ENCODE measurements around the gene IL1RAPL1.

Gene IL1RAPL1

DNA sequence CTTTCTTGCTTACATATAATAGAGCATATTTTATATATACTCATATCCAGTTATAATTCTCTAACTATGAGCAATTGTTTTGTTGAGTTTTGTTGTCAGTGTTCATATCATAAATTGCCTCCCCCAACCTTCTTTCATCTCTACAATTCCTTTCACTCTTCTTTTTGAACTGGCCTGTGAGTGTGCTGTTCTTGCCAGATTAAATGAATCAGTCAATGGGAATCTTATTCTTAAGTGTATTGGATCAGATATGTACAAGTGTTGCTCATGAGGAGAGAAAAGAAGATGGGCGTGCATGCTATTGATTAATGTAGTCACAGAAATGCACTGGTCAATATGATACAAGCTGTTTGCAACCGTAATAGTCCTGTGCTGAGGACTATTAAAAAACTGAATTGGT lies 900.0 kb downstream of the IL1RAPL1 start:
- no peak for DNase-seq (ENCODE audit: low read depth)
- H3K4me3 ChIP-seq (ENCODE audit: low read depth, low read length), result no peak overlapping the region
- TF ChIP-seq, protein P1, sequence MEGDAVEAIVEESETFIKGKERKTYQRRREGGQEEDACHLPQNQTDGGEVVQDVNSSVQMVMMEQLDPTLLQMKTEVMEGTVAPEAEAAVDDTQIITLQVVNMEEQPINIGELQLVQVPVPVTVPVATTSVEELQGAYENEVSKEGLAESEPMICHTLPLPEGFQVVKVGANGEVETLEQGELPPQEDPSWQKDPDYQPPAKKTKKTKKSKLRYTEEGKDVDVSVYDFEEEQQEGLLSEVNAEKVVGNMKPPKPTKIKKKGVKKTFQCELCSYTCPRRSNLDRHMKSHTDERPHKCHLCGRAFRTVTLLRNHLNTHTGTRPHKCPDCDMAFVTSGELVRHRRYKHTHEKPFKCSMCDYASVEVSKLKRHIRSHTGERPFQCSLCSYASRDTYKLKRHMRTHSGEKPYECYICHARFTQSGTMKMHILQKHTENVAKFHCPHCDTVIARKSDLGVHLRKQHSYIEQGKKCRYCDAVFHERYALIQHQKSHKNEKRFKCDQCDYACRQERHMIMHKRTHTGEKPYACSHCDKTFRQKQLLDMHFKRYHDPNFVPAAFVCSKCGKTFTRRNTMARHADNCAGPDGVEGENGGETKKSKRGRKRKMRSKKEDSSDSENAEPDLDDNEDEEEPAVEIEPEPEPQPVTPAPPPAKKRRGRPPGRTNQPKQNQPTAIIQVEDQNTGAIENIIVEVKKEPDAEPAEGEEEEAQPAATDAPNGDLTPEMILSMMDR (IDR thresholded peaks at IDR 0.05; ENCODE audit: low read depth, low read length, missing control alignments), result no peak

DNA sequence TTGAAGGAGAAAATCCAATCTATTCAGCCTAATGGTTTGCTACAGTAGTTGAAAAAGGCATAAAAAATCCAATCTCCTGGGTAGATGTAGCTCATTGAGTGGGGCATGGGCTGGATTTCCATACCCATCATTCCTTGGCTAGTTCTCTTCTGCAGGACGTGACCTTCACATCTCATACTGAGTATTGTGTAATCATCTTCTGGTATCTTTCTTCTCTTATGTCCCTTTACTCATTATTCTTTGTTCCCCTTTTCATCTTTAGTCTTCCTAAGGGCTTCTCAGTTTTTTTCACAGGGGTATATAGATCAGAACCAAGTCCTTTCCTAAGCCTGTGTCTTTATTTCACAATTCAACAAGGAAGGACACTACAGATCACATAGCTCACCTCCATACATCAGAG lies 900.5 kb downstream of the IL1RAPL1 start:
- TF ChIP-seq, protein P1 (IDR thresholded peaks at IDR 0.05; ENCODE audit: low read depth, low read length, missing control alignments), result no peak

DNA sequence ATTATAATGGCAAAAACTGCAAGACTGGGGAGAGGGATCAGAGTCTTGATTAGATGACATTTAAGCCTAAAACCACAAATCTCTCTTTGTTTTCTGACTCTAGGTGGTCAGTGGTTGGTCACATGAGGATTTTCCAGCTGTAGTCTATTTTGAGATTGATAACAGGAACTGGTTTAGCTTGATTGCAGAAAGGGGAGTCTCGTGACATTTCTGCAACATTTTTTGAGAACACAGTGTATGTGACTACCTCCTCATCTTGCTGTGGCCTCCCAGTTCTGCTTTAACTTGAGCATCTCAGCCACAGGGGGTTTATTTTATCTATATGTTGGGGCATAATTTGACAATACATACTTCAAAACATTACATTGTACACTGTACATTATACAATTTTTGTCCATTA lies 901.7 kb downstream of the IL1RAPL1 start:
- TF ChIP-seq, protein P1 (IDR thresholded peaks at IDR 0.05; ENCODE audit: low read depth, low read length, missing control alignments), result no peak
- H3K4me3 ChIP-seq (ENCODE audit: low read depth, low read length), result no peak overlapping the region
- no peak for DNase-seq (ENCODE audit: low read depth)

More for the DNA sequence above, 900.5 kb downstream of the IL1RAPL1 start:
- DNase-seq (ENCODE audit: low read depth), result no peak
- H3K4me3 ChIP-seq (ENCODE audit: low read depth, low read length), result no peak overlapping the region

DNA sequence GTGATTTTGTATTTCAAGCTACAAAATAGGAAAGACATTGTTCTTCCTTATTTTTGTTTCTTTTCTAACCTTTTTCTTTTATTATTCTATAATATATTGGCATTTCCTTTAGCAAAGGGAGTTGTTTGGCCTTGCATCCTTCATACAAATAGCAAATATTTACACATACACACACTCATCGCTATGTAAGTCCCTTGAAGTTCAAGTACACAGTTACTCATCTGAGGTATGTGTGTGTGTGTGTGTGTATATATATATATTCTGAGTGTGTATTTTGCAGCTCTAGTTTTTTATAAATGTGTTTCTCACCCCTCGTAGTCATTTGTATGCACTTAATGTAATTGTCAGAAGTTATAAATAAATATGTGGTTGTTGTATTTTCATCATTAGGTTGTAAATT lies 903.4 kb downstream of the IL1RAPL1 start:
- DNase-seq (ENCODE audit: low read depth), result no peak
- TF ChIP-seq, protein P1 (IDR thresholded peaks at IDR 0.05; ENCODE audit: low read depth, low read length, missing control alignments), result no peak
- H3K4me3 ChIP-seq (ENCODE audit: low read depth, low read length), result no peak overlapping the region

DNA sequence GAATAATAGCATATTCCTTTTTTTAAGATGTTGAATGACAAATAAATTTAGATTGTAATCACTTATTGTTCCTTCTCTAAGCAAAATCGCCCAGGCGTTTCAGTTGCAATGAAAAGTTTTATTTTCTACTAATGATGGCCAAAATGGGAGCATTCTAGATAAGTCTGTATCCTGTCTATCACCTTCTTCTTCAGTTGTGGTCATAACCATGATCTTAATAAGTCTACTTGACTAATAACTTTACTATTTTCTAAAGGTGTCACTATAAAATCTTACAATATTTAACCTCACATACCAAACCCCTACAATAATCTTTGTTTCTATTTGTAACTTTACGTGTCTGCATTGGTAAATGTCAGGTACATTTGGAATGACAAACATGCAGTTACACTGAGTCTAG lies 904.4 kb downstream of the IL1RAPL1 start:
- TF ChIP-seq, protein P1 (IDR thresholded peaks at IDR 0.05; ENCODE audit: low read depth, low read length, missing control alignments), result no peak
- H3K4me3 ChIP-seq (ENCODE audit: low read depth, low read length), result no peak overlapping the region
- no peak for DNase-seq (ENCODE audit: low read depth)

DNA sequence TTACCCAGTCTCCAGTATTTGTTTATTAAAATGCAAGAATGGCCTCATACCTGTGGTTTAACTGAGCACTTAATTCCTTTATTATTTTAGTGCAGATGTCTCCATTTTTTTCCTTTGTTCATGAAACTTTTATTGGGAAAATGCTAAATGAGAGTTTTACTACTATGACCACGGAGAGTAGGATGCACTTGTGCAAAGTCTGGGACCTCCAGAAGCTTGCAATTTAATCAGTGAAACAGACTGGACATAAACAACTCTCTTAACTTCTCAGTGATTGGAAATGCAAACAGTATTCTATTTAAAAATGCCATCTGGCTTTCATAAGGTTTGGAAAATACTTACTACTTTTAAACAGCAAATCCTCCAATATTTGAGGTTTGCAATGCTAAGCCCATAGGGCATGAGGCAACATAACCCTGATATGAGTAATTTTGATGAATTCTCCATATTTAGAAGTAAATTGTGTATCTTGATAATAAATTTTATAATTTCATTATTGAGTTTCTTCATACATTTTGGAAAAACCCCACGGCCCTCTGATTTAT lies 909.5 kb downstream of the IL1RAPL1 start:
- no peak for DNase-seq (ENCODE audit: low read depth)
- TF ChIP-seq, protein P1 (IDR thresholded peaks at IDR 0.05; ENCODE audit: low read depth, low read length, missing control alignments), result no peak
- H3K4me3 ChIP-seq (ENCODE audit: low read depth, low read length), result no peak overlapping the region

DNA sequence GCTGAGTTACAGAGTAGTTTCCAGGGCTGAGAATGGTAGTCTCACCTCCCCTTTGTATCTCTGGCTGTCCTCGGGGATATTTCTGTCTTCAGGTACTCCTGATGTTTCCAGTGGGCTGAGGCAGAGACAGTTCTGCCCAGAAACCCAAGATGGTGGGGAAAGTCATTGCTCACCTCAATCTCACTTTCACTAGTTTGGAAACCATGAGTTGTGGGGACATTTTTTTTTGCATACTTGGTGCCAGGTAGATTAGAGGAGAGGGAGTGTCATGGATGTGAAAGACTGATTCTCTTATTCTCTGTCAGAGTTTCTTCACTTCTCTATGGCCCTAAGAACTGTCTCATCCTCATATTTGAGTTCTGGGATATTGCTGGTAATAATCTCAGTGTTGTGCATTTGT lies 919.5 kb downstream of the IL1RAPL1 start:
- no peak overlapping the region for H3K4me3 ChIP-seq (ENCODE audit: low read depth, low read length)
- TF ChIP-seq, protein P1 (IDR thresholded peaks at IDR 0.05; ENCODE audit: low read depth, low read length, missing control alignments), result no peak
- no peak for DNase-seq (ENCODE audit: low read depth)

Data from GM12864 (cell line).